K562 (cell line): ENCODE measurements around the gene ZNF74. TPM values are rescaled to one million over a fixed set of nuclear protein-coding genes. Genes with fewer than 3 reads are reported as not detected.

Experiments
- ATAC-seq: fragments of 200-7000 bp; cut with Tn5 transposase; 3 replicates; pipeline ENCODE4 v1.9.1; 2020; ENCODE audit warnings: moderate library complexity
- BruUV-seq: library from RNA; stranded (reverse); fragments of 400-500 nt; replicated peaks from 2 replicates; lab custom pipeline; 2021; lab: Mats Ljungman, UMichigan
- CTCF ChIA-PET: fragments of 300-600 bp; formaldehyde crosslinking; extraction: SDS; loops from one replicate; lab custom pipeline; 2021; ENCODE audit warnings: low intra/inter-chr PET ratio; lab: Yijun Ruan, JAX
- POLR2A ChIA-PET: fragments of 300-600, 350-650 bp; sonication (Branson Sonifier 250); formaldehyde crosslinking; extraction: SDS; loops from one replicate; lab custom pipeline; 2021; ENCODE audit warnings: antibody characterized with exemption, inconsistent platforms; lab: Yijun Ruan, JAX
- DNase-seq, 4 experiments: peaks; one replicate each; pipeline versions ENCODE4 v3.0.0 to v3.0.0-alpha.2; 2011 to 2018; ENCODE audit warnings: low spot score in 3 of 4, mixed read lengths in 3 of 4; ENCODE audit errors: extremely low read depth in 1 of 4
- FAIRE-seq: peaks from 2 replicates; lab custom pipeline; 2011; peaks lifted over from hg19 to GRCh38; lab: Jason Lieb, UNC
- H2AFZ ChIP-seq: 2 replicates; pipeline ENCODE4 v1.6.0; 2011; ENCODE audit warnings: low read depth, low read length, control low read depth, inconsistent platforms
- H3K27ac ChIP-seq: fragments of 200-600 bp; 3 replicates; pipeline ENCODE4 v1.8.0; 2011; ENCODE audit warnings: low read depth, mild to moderate bottlenecking, control low read depth, inconsistent platforms, low read length, moderate library complexity, mixed read lengths; ENCODE audit errors: extremely low read depth
- H3K27me3 ChIP-seq, 2 experiments: fragments of 300-600 bp in 1 of 2; 2 replicates in 1 of 2; 3 replicates in 1 of 2; pipeline versions ENCODE4 v1.6.0 to v1.8.0; 2011; ENCODE audit warnings: inconsistent platforms in 2 of 2, low read length in 2 of 2, mild to moderate bottlenecking in 1 of 2, mixed read lengths in 1 of 2, moderate library complexity in 1 of 2; ENCODE audit not compliant: control insufficient read depth in 2 of 2, insufficient read depth in 2 of 2
- H3K36me3 ChIP-seq: fragments of 300-600 bp; 3 replicates; pipeline ENCODE4 v1.8.0; 2011; ENCODE audit warnings: mild to moderate bottlenecking, low read length, inconsistent platforms; ENCODE audit not compliant: control insufficient read depth, insufficient read depth
- H3K4me1 ChIP-seq, 2 experiments: fragments of 200-600 bp in 1 of 2; replicated peaks in 1 of 2; 2 replicates in 1 of 2; 3 replicates in 1 of 2; pipeline versions ENCODE4 v1.5.1 to v1.8.0; 2011; ENCODE audit warnings: inconsistent platforms in 2 of 2, low read length in 2 of 2, mild to moderate bottlenecking in 1 of 2, mixed read lengths in 1 of 2, moderate library complexity in 1 of 2; ENCODE audit not compliant: control insufficient read depth in 2 of 2, insufficient read depth in 2 of 2
- H3K4me2 ChIP-seq: 2 replicates; pipeline ENCODE4 v1.6.1; 2011; ENCODE audit warnings: low read length, control low read depth, inconsistent platforms, mixed read lengths; ENCODE audit not compliant: insufficient read depth
- H3K4me3 ChIP-seq: fragments of 200-600 bp; sonication (generic), shearing (Covaris generic); 2 replicates; pipeline ENCODE4 v1.5.1; 2016; ENCODE audit warnings: control low read depth, inconsistent platforms
- H3K79me2 ChIP-seq: fragments of 200-600 bp; 3 replicates; pipeline ENCODE4 v1.8.0; 2011; ENCODE audit warnings: low read length, inconsistent platforms; ENCODE audit not compliant: control insufficient read depth, insufficient read depth
- H3K9ac ChIP-seq, 2 experiments: 2 replicates each; pipeline versions ENCODE4 v1.6.0 to v1.6.1; 2011; ENCODE audit warnings: low read depth in 2 of 2, low read length in 2 of 2, control low read depth in 1 of 2, inconsistent platforms in 1 of 2, mild to moderate bottlenecking in 1 of 2, mixed read lengths in 1 of 2; ENCODE audit not compliant: insufficient read depth in 1 of 2
- H3K9me1 ChIP-seq: one replicate; pipeline ENCODE4 v1.6.0; 2011; ENCODE audit warnings: inconsistent platforms, mild to moderate bottlenecking, low read length, moderate library complexity; ENCODE audit not compliant: control insufficient read depth, insufficient read depth
- H3K9me3 ChIP-seq: replicated peaks from 2 replicates; pipeline ENCODE4 v1.5.1; 2011; ENCODE audit warnings: low read depth, low read length, inconsistent platforms; ENCODE audit not compliant: control insufficient read depth, insufficient read depth
- H4K20me1 ChIP-seq: replicated peaks from 2 replicates; pipeline ENCODE4 v1.6.1; 2011; ENCODE audit warnings: low read length, inconsistent platforms, mixed read lengths; ENCODE audit not compliant: control insufficient read depth, insufficient read depth
- ETS1 ChIP-seq: conservative IDR thresholded peaks from 2 replicates; pipeline ENCODE4 v1.6.1; 2011; ENCODE audit warnings: low read depth, mild to moderate bottlenecking, low read length; ENCODE audit not compliant: control insufficient read depth
- RBFOX2 ChIP-seq: fragments of 200-400 bp; formaldehyde crosslinking; IDR thresholded peaks from 2 replicates; pipeline ENCODE4 v1.6.1; 2017; ENCODE audit warnings: low read depth, mild to moderate bottlenecking, low read length, moderate library complexity
- ZNF24 ChIP-seq: fragments of 450-650 bp; IDR thresholded peaks from 2 replicates; pipeline ENCODE4 v1.6.1; 2016
- WGBS: fragments of 100-300 bp; shearing (Covaris generic); methylation state at CpG from one replicate; pipeline ENCODE4 v1.1.6; 2016; ENCODE audit warnings: low coverage, mixed read lengths; ENCODE audit not compliant: insufficient coverage; ENCODE audit errors: missing lambda C conversion rate; 5-methylcytosine and 5-hydroxymethylcytosine counted together
- in situ Hi-C: fragments of 300-500 bp; cut with MboI; formaldehyde crosslinking; loops from 4 replicates; pipeline ENCODE4 v1.15.0; 2018; ENCODE audit warnings: inconsistent platforms, mixed read lengths
- intact Hi-C: fragments of 100-400 bp; cut with micrococcal nuclease; formaldehyde crosslinking; loops from 2 replicates; pipeline ENCODE4 v1.14.2; 2022
- polyA plus RNA-seq, 8 experiments: library from polyadenylated mRNA; depleted of rRNA in 4 of 8; stranded (reverse) in 5 of 8; unstranded in 3 of 8; fragments of >200 nt; fragmentation: Nextera tagmentation in 2 of 8; fragmentation: Illumina TruSeq in 1 of 8; extraction: Ambion mirVana in 2 of 8; extraction: Trizol in 1 of 8; gene quantifications; 2 replicates each; pipeline versions ENCODE4 v1.2.1 to v1.2.3, GENCODE V29; 2011 to 2014; ENCODE audit warnings: inconsistent platforms in 1 of 8, missing spikeins in 1 of 8
- total RNA-seq, 7 experiments: library from RNA; depleted of rRNA in 6 of 7; stranded (reverse); fragments of >200 nt in 6 of 7; fragmentation: Illumina TruSeq in 2 of 7; extraction: Trizol in 2 of 7; gene quantifications; 2 replicates each; pipeline versions ENCODE4 v1.2.1 to v1.2.3, GENCODE V29; 2011 to 2021; ENCODE audit warnings: low replicate concordance in 1 of 7

Gene ZNF74
- total and polyA plus RNA-seq, 9 of the 15 experiments (the other 6 are each of a cell fraction or from before 2014, with no cell fraction given): 2.4 to 53.5 (median 31.5) TPM

GRCh38 chr22:20426259-20426615 lies 32.3 kb downstream of the ZNF74 start:
- Histone ChIP-seq H2AFZ (no peak overlapping the region), H3K27me3 (peaks cover 49 to 77% of the 10 kb centered on the region in 2 experiments; a peak in 4 of 5 replicates), H3K4me2 (no peak overlapping the region), H3K27ac (no peak overlapping the region), H3K4me1 (peaks cover 12 to 61% of the 10 kb centered on the region in 2 experiments), H3K4me3 (no peak overlapping the region), H3K9me1 (peaks cover 8% of the 10 kb centered on the region), H3K36me3 (no peaks in the 10 kb centered on the region), H3K9me3 (no peaks in the 10 kb centered on the region), H3K79me2 (no peaks in the 10 kb centered on the region), H4K20me1 (peaks cover 40% of the 10 kb centered on the region; the same call in 1 of the 2 replicates), H3K9ac (no peak overlapping the region)
- DNase-seq (no peak), FAIRE-seq (no peak), ATAC-seq (no peak)
- in situ Hi-C loops (no loop called here), intact Hi-C loops (no loop called here)
- peak; percentile 7; the same call in 1 of the 2 replicates for TF ChIP-seq ETS1
- TF ChIP-seq ZNF24: no peak
- no peak for TF ChIP-seq RBFOX2
- 30% methylated on average over 12 of the region's 12 CpGs for WGBS
- BruUV-seq: no TSS peak
- CTCF ChIA-PET: no interaction called here
- POLR2A ChIA-PET: interaction anchor here (0.7 kb wide), 1 partner anchor 15 kb away, joined by 3 read pairs; no protein-coding TSS in a partner anchor
